KG1 (cell line): ENCODE measurements around the gene PEBP1.

ENCODE experiments used
- DNase-seq: peaks from one replicate; lab custom pipeline; 2025; lab: John Stamatoyannopoulos, UW

The PEBP1 gene

GRCh38 chr12:118193958-118194357 is 58.0 kb downstream of the PEBP1 start:
- no peak for DNase-seq
